Activated CD4-positive, alpha-beta T cell treated with anti-CD3 and anti-CD28 coated beads, Interleukin-2, amount 10 ng/mL, durations not matched to agents 7 days and 5 days (primary cell): ENCODE data around the gene ETV6. TPM values are rescaled to one million over a fixed set of nuclear protein-coding genes. Genes with fewer than 3 reads are reported as not detected.
"Not testable (repeated sequence)": the region's sequence is repeated elsewhere in the genome, so short reads cannot be mapped to it uniquely, and the experiment has no call there.

Source experiments
- CTCF ChIA-PET: fragments of 350-600 bp; sonication (Branson Sonifier 250); formaldehyde crosslinking; loops from one replicate; lab custom pipeline; 2021; ENCODE audit warnings: antibody characterized with exemption; lab: Charles Lee
- POLR2A ChIA-PET: fragments of 350-600 bp; sonication (Branson Sonifier 250); formaldehyde crosslinking; loops from one replicate; lab custom pipeline; 2021; ENCODE audit warnings: antibody characterized with exemption; lab: Charles Lee
- DNase-seq: peaks from one replicate; pipeline ENCODE4 v3.0.0-alpha.2; 2020
- H3K27ac Mint-ChIP-seq: one replicate; pipeline ENCODE4 v1.8.0; 2021; ENCODE audit warnings: mild to moderate bottlenecking, moderate library complexity, mixed read lengths
- H3K27me3 Mint-ChIP-seq: one replicate; pipeline ENCODE4 v1.8.0; 2021; ENCODE audit warnings: mixed read lengths
- H3K36me3 Mint-ChIP-seq: one replicate; pipeline ENCODE4 v1.8.0; 2021; ENCODE audit warnings: low read depth, mixed read lengths
- H3K4me1 Mint-ChIP-seq: one replicate; pipeline ENCODE4 v1.8.0; 2021; ENCODE audit warnings: mixed read lengths
- H3K4me3 Mint-ChIP-seq: one replicate; pipeline ENCODE4 v1.8.0; 2021; ENCODE audit warnings: mild to moderate bottlenecking, moderate library complexity, mixed read lengths
- H3K9me3 Mint-ChIP-seq: one replicate; pipeline ENCODE4 v1.8.0; 2021; ENCODE audit warnings: mixed read lengths
- total RNA-seq, 2 experiments: library from RNA; stranded (reverse); gene quantifications; one replicate each; pipeline ENCODE4 v1.2.3, GENCODE V29; 2021

The ETV6 gene
- total RNA-seq, 2 experiments from 2014 or later: 34.2 to 36.6 TPM

GRCh38 chr12:11676052-11676451 lies 26.6 kb downstream of the ETV6 start:
- Mint-ChIP-seq H3K27me3 (no peaks in the 10 kb centered on the region), H3K27ac (no peak overlapping the region), H3K4me3 (no peak overlapping the region), H3K4me1 (peaks cover 17% of the 10 kb centered on the region), H3K36me3 (peaks cover 16% of the 10 kb centered on the region), H3K9me3 (no peaks in the 10 kb centered on the region)
- ChIA-PET CTCF (interaction anchor here (1.1 to 1.6 kb wide), 3 partner anchors 11 to 96 kb away, joined by 3 read pairs; no protein-coding TSS in a partner anchor), POLR2A (no interaction called here)
- no peak for DNase-seq

DNA sequence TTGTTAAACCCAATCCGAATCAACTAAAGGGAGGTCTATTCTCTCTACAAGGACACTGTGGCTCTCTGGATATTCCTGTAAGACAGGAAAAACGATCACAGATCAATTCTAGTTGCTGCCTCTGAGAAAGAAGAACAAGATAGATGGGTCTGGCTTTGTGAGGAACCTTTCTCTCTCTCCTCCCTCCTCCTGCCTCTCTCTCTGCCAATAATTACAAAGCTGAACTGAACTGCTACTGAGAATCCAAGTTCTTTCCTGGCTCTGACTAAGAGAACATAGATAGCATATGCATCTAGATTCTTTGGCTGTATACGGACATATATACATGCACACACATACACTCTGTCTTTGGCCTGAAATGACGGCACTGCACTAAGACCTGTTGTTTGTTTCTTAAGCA lies 27.6 kb downstream of the ETV6 start:
- Mint-ChIP-seq H3K9me3 (no peaks in the 10 kb centered on the region), H3K27ac (no peak overlapping the region), H3K4me1 (peaks cover 16% of the 10 kb centered on the region), H3K36me3 (peaks cover 21% of the 10 kb centered on the region), H3K27me3 (no peaks in the 10 kb centered on the region), H3K4me3 (no peak overlapping the region)
- POLR2A ChIA-PET: no interaction called here
- DNase-seq: no peak
- CTCF ChIA-PET: interaction anchor here (1.1 kb wide), 2 partner anchors 12 to 14 kb away, joined by 3 read pairs; no protein-coding TSS in a partner anchor

GRCh38 chr12:11677752-11678151 lies 28.3 kb downstream of the ETV6 start:
- Mint-ChIP-seq H3K9me3 (no peaks in the 10 kb centered on the region), H3K27ac (no peak overlapping the region), H3K4me3 (no peak overlapping the region), H3K36me3 (peaks cover 27% of the 10 kb centered on the region), H3K27me3 (no peaks in the 10 kb centered on the region), H3K4me1 (peaks cover 15% of the 10 kb centered on the region)
- CTCF ChIA-PET: no interaction called here
- POLR2A ChIA-PET: no interaction called here
- DNase-seq: no peak

GRCh38 chr12:11678781-11679180 lies 29.3 kb downstream of the ETV6 start:
- CTCF ChIA-PET: interaction anchor here (1.3 kb wide), 1 partner anchor 9 kb away, joined by 3 read pairs; no protein-coding TSS in a partner anchor
- H3K36me3 Mint-ChIP-seq: peaks cover 27% of the 10 kb centered on the region
- no peak overlapping the region for H3K4me3 Mint-ChIP-seq
- H3K9me3 Mint-ChIP-seq: no peaks in the 10 kb centered on the region
- POLR2A ChIA-PET: no interaction called here
- H3K27me3 Mint-ChIP-seq: no peaks in the 10 kb centered on the region
- DNase-seq: no peak
- H3K27ac Mint-ChIP-seq: no peak overlapping the region
- H3K4me1 Mint-ChIP-seq: peaks cover 14% of the 10 kb centered on the region

- Mint-ChIP-seq H3K4me3 (no peak overlapping the region), H3K27ac (no peak overlapping the region), H3K27me3 (no peaks in the 10 kb centered on the region), H3K4me1 (peaks cover 19% of the 10 kb centered on the region), H3K9me3 (no peaks in the 10 kb centered on the region), H3K36me3 (peaks cover 27% of the 10 kb centered on the region)
- no peak for DNase-seq
- ChIA-PET CTCF (no interaction called here), POLR2A (no interaction called here)
Measured at GRCh38 chr12:11681207-11681606, 31.7 kb downstream of the ETV6 start.

- POLR2A ChIA-PET, H3K27me3 Mint-ChIP-seq, H3K27ac Mint-ChIP-seq, H3K4me3 Mint-ChIP-seq, H3K9me3 Mint-ChIP-seq, CTCF ChIA-PET, DNase-seq: not testable (repeated sequence)
- peaks cover 27% of the 10 kb centered on the region for H3K36me3 Mint-ChIP-seq
- peaks cover 18% of the 10 kb centered on the region for H3K4me1 Mint-ChIP-seq
Measured at GRCh38 chr12:11681695-11682094, 32.2 kb downstream of the ETV6 start.

DNA sequence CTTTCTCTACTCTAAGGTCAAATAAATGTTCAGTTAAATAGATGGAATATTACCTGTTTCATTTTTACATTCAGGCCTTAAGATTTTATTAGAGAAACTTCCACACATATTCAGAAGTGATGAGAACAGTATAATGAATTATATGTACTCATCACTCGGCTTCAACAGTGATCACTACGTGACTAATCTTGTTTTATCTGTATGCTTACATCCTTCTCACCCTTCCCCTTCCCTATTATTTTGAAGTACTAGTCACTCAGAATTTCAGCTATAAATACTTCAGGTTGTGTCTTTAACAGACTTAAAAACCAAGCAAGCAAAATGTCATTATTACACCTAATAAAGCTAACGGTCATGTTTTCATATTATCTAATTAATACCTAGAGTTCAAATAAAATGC lies 34.9 kb downstream of the ETV6 start:
- DNase-seq: no peak
- Mint-ChIP-seq H3K4me1 (peaks cover 19% of the 10 kb centered on the region), H3K36me3 (peaks cover 16% of the 10 kb centered on the region), H3K4me3 (no peak overlapping the region), H3K27me3 (no peaks in the 10 kb centered on the region), H3K9me3 (no peaks in the 10 kb centered on the region), H3K27ac (no peak overlapping the region)
- ChIA-PET POLR2A (no interaction called here), CTCF (interaction anchor here (0.6 to 1.5 kb wide), 2 partner anchors 27 to 121 kb away, joined by 3 read pairs; no protein-coding TSS in a partner anchor)

- Mint-ChIP-seq H3K9me3 (no peaks in the 10 kb centered on the region), H3K4me3 (no peak overlapping the region), H3K27ac (no peak overlapping the region), H3K27me3 (no peaks in the 10 kb centered on the region), H3K36me3 (peaks cover 14% of the 10 kb centered on the region), H3K4me1 (peaks cover 19% of the 10 kb centered on the region)
- ChIA-PET POLR2A (no interaction called here), CTCF (interaction anchor here (0.6 to 1.5 kb wide), 2 partner anchors 27 to 121 kb away, joined by 3 read pairs; no protein-coding TSS in a partner anchor)
- DNase-seq: no peak
Measured at GRCh38 chr12:11684811-11685210, 35.3 kb downstream of the ETV6 start.

GRCh38 chr12:11685316-11685715 lies 35.8 kb downstream of the ETV6 start:
- H3K27ac Mint-ChIP-seq: no peak overlapping the region
- no peak overlapping the region for H3K4me3 Mint-ChIP-seq
- CTCF ChIA-PET: interaction anchor here (0.6 to 1.5 kb wide), 3 partner anchors 28 to 476 kb away, joined by 3 to 4 read pairs (median 3); no protein-coding TSS in a partner anchor
- no peak for DNase-seq
- peaks cover 19% of the 10 kb centered on the region for H3K4me1 Mint-ChIP-seq
- no peaks in the 10 kb centered on the region for H3K9me3 Mint-ChIP-seq
- POLR2A ChIA-PET: no interaction called here
- peaks cover 19% of the 10 kb centered on the region for H3K36me3 Mint-ChIP-seq
- H3K27me3 Mint-ChIP-seq: no peaks in the 10 kb centered on the region

DNA sequence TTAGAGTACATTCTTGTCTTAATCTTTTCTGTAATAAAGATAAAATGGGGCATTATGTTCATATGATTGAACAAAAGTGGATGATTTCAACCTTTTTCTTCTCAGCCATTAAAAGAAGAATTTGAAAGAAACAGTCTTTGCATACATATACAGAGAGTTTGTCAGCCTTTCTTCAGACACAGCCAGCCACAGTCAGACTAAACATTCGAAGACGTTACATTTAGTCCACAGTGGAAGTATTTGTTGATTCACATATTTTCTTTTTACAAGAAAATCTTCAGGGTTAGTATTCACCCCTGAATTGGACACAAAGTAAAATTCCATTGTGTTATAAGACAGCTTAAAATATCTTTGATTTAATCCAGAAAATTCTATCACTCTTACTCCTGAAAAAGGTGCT lies 36.2 kb downstream of the ETV6 start:
- Mint-ChIP-seq H3K4me1 (peaks cover 19% of the 10 kb centered on the region), H3K9me3 (no peaks in the 10 kb centered on the region), H3K36me3 (peaks cover 19% of the 10 kb centered on the region), H3K4me3 (no peak overlapping the region), H3K27ac (no peak overlapping the region), H3K27me3 (no peaks in the 10 kb centered on the region)
- POLR2A ChIA-PET: no interaction called here
- no peak for DNase-seq
- CTCF ChIA-PET: interaction anchor here (0.6 to 1.5 kb wide), 4 partner anchors 19 to 477 kb away, joined by 3 to 4 read pairs (median 3); no protein-coding TSS in a partner anchor

GRCh38 chr12:11686120-11686519 lies 36.6 kb downstream of the ETV6 start:
- Mint-ChIP-seq H3K4me1 (peaks cover 19% of the 10 kb centered on the region), H3K27me3 (no peaks in the 10 kb centered on the region), H3K9me3 (no peaks in the 10 kb centered on the region), H3K36me3 (peaks cover 18% of the 10 kb centered on the region), H3K27ac (no peak overlapping the region), H3K4me3 (no peak overlapping the region)
- CTCF ChIA-PET: interaction anchor here (0.7 to 1.5 kb wide), 3 partner anchors 20 to 41 kb away, joined by 3 read pairs; no protein-coding TSS in a partner anchor
- no peak for DNase-seq
- POLR2A ChIA-PET: no interaction called here

GRCh38 chr12:11687528-11687927 lies 38.1 kb downstream of the ETV6 start:
- Mint-ChIP-seq H3K4me1 (peaks cover 13% of the 10 kb centered on the region), H3K27me3 (no peaks in the 10 kb centered on the region)
- CTCF ChIA-PET: interaction anchor here (1.1 kb wide), 1 partner anchor 9 kb away, joined by 3 read pairs; no protein-coding TSS in a partner anchor

DNA sequence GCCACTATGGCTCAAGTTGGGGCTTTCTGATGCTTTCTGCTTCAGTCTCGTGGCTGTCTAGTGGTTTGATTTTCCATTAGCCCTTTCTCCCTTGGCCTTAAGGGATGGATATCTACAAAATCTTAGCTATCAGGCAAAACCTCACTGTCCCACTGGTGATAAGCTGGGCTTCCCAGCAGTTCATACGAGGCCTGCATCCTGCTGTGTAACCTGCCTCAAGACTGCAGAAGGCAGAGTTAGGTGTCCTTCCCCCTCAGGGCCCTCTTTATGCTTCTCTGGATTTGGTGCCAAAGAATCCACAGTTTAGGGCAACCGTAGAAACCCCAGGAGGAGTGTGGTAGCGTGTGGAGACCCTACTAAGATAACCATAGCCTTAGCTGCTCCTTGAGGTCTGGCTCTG lies 38.9 kb downstream of the ETV6 start:
- no peak for DNase-seq
- Mint-ChIP-seq H3K9me3 (peaks cover 2% of the 10 kb centered on the region), H3K4me3 (no peak overlapping the region), H3K36me3 (peaks cover 16% of the 10 kb centered on the region), H3K27me3 (no peaks in the 10 kb centered on the region), H3K4me1 (peaks cover 12% of the 10 kb centered on the region), H3K27ac (no peak overlapping the region)
- ChIA-PET POLR2A (no interaction called here), CTCF (interaction anchor here (1.1 kb wide), 2 partner anchors 9 to 34 kb away, joined by 3 read pairs; no protein-coding TSS in a partner anchor)

More at GRCh38 chr12:11687528-11687927, 38.1 kb downstream of the ETV6 start:
- POLR2A ChIA-PET: no interaction called here
- no peak for DNase-seq
- H3K36me3 Mint-ChIP-seq: peaks cover 15% of the 10 kb centered on the region
- no peak overlapping the region for H3K27ac Mint-ChIP-seq
- H3K4me3 Mint-ChIP-seq: no peak overlapping the region
- H3K9me3 Mint-ChIP-seq: no peaks in the 10 kb centered on the region
